GM12873 (cell line): ENCODE results near the gene PRIM1.

Experiments used
- CTCF ChIP-seq: IDR thresholded peaks from 2 replicates; pipeline ENCODE4 v1.5.1; 2012; ENCODE audit warnings: low read depth, mild to moderate bottlenecking, moderate library complexity, low read length, control low read depth; ENCODE audit not compliant: insufficient read depth; ENCODE audit errors: missing control alignments

Gene PRIM1

GRCh38 chr12:56751712-56752598, at the start of gene PRIM1:
Gene PRIM1 (minus strand): TSS chr12:56752323. CDS start chr12:56752298, 25 bp downstream.
- no peak for TF ChIP-seq CTCF

- no peak for TF ChIP-seq CTCF
Measured at GRCh38 chr12:56800221-56800620, 48.1 kb upstream of the PRIM1 start.

GRCh38 chr12:56792678-56793077, 40.6 kb upstream of the PRIM1 start:
- no peak for TF ChIP-seq CTCF

- TF ChIP-seq CTCF = no peak
Measured at GRCh38 chr12:56787498-56787897, 35.4 kb upstream of the PRIM1 start.

- no peak for TF ChIP-seq CTCF
Measured at GRCh38 chr12:56785874-56786273, 33.8 kb upstream of the PRIM1 start.

GRCh38 chr12:56785141-56785865, 33.2 kb upstream of the PRIM1 start:
- TF ChIP-seq CTCF = no peak

- TF ChIP-seq CTCF = no peak
Measured at GRCh38 chr12:56781726-56782125, 29.6 kb upstream of the PRIM1 start.
